HG02610 (cell line): ENCODE results near the gene C19orf73.
A peak's percentile ranks its signal among the peaks of the same experiment; 100 is the strongest.
"Not testable (repeated sequence)": the region's sequence is repeated elsewhere in the genome, so short reads cannot be mapped to it uniquely, and the experiment has no call there.

Experiments
- ATAC-seq: cut with Tn5 transposase; IDR thresholded peaks from one replicate; pipeline ENCODE4 v1.9.1; 2021; ENCODE audit warnings: mild to moderate bottlenecking, moderate library complexity; ENCODE audit not compliant: unreplicated experiment

The C19orf73 gene

GRCh38 chr19:49123285-49123684 lies 4.3 kb upstream of the C19orf73 start:
- ATAC-seq, result not testable (repeated sequence)

GRCh38 chr19:49121841-49122240 lies 2.9 kb upstream of the C19orf73 start:
- not testable (repeated sequence) for ATAC-seq

- ATAC-seq, result no peak
These were observed 1.9 kb upstream of the C19orf73 start for GRCh38 chr19:49120868-49121267.

- no peak for ATAC-seq
These were observed 1.4 kb upstream of the C19orf73 start for GRCh38 chr19:49120325-49120683.

DNA sequence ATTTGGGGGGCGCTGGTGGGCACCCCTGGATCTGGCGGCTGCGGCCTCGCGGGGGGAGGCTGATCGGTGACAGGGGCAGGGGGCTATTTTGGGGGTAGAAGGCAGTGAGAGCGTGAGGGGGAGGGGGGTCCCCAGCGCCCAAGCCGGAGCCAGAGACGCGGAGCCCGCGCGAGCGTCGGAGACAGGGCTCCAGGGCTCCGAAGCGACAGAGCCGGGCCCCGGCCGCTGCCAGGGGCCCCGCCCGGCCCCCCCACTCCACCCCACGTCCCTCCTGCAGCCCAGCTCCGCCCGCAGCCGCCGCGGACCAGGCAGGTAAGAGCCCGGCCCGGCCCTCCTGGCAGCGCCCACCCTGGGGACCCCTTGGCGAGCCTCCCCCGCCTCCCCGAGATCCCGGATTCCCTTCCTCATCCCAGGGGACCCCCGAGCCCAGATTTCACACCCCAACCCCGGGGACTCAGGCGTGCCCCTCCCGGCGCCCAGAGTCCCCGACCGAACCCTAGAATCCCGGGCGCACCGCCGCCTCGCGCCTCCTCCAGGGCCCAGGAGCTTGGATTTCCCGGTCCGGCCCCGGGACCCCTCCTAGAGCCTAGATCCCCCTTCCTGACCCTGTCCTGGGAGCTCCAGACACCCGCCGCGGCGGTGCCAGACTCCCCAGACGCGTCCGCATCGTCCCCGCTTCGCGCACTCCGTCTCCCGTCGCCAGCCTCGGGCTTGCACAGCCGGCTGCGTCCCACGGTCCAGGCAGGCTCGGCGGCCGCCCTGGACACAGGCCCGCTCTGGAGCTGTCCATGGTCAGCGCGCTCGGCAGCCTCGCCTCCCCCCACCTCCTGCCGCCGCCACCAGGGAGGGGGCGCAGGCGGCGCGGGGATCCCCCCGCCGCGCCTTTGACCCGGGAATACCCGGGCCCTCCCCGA lies 725 bp upstream of the C19orf73 start, which contains the start of gene PPFIA3:
PPFIA3 (plus strand) TSS at position 134 of the 914 bp plus-strand sequence. CDS start 8,330 bp downstream, outside the sequence.
- ATAC-seq, result no peak

DNA sequence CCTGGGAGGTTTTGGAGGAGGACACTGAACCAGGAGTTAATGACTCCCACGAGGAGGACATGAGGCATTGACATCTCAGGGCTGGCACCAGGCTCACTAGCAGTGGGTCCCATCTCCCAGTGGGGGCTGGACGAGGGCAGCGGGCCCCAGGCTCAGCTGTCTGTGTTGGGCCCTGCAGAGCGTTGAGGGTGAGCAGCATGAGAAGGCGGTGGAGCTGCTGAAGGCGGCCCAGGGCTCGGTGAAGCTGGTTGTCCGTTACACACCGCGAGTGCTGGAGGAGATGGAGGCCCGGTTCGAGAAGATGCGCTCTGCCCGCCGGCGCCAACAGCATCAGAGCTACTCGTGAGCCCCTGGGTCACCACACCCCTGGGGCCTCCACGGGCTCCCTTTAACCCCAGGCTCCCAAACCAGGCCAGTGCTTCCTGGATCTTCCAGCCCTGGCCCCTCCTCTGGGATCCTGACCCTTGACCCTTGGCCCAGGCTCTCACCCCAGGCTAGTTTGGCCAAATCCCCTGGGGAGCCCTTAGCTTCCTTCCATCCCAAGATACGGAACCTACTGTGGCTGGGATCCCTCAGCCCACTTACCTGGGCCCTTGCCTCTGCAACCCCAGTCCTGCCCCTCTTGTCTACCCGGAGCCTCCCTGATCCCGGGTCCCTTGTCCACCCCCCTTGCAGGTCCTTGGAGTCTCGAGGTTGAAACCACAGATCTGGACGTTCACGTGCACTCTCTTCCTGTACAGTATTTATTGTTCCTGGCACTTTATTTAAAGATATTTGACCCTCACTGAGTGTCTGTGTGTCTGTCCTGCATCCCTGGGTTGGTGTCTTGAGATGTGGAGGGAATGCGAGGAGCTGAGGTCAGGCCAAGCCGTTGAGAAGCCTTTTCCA lies 1.0 kb downstream of the C19orf73 start:
- ATAC-seq, result no peak

GRCh38 chr19:49116544-49116943 lies 2.4 kb downstream of the C19orf73 start:
- ATAC-seq, result no peak

GRCh38 chr19:49114630-49115363 lies 4.1 kb downstream of the C19orf73 start:
- ATAC-seq, result no peak

DNA sequence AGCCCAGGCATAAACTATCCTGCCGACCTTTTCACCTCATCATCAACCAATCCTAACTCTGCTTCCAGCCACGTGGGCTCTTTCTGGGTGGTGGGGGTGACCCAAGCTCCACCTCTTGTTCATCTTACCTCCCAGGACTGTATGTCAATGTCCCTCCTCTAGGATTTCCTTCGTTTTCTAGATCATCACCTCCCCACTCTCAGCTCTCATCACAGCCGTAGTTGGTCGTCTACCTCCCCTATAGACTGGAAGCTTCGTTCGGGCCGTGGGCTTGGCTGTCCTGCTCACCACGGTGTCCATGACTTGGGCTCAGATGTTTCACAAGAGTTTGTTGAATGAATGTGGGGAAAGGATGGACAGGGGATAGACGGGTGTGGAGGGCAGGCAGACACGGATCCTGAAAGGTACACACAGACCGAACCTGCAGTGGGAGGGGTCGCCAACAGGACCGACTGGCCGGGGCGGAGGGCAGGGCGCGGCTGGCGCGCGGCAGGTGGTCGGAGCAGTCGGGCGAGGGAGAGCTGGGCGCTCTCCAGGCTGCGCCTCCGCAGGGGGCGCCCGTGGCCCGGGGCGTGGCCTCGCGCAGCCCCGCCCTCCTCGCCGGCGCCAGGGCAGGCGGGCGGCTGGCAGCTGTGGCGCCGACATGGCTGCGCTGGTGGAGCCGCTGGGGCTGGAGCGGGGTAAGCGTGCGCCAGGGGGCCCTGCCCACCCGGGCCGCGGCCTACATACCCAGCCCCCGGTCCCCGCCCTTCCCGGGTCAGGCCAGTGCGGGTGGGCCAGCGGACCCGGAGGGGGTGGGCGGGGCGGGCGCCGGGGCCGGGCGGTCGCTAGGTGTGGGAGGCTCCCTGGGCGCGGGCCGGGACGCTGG lies 4.9 kb downstream of the C19orf73 start, which contains the start of gene LIN7B:
LIN7B (plus strand) TSS at position 609 of the 868 bp plus-strand sequence; CDS start at position 644, 35 bp downstream.
- ATAC-seq, result peak; percentile 53

DNA sequence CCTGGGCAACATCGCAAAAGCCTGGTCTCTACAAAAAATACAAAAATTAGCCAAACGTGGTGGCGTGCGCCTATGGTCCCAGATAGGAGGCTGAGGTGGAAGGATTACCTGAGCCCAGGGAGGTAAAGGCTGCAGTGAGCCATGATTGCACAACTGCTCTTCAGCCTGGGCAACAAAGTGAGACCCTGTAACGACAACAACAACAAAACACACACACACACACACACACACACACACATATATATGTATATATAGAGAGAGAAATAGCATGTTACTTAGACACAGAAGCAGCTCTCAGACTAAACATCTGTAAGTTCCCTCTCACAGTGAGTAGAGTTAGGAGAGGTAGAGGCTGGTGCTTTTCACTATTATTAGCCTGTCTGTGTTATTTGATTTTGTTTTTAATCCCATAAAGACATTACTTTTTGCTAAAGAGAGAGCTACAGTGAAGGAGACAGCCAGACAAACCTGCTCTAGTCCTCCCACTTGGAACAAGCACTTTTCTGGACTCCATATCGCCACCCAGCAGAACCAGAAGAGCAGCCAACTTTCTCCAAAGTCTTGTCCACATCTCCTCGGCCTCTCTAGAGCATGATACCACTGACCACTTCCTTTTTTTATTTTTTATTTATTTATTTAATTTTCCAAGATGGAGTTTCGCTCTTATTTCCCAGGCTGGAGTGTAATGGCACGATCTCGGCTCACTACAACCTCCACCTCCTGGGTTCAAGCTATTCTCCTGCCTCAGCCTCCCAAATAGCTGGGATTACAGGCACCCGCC lies 7.5 kb downstream of the C19orf73 start:
- no peak for ATAC-seq

DNA sequence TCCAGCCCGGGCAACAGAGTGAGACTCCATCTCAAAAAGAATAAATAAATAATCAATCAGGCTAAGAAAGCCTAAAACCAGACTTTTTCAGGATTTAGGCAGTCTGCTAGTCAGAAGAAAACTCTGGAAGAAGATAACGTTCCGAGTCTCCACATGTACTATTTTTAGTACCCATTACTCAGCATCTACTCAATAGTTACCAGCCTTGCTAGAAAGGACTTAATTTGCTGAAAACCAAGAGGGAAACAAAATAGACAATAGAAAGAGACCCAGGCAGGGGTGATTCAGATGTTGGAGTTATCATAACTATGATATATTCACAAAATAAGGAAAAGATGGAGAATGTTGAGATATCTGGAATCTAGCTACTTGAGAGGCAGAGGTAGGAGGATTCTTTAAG lies 8.4 kb downstream of the C19orf73 start:
- ATAC-seq, result no peak

DNA sequence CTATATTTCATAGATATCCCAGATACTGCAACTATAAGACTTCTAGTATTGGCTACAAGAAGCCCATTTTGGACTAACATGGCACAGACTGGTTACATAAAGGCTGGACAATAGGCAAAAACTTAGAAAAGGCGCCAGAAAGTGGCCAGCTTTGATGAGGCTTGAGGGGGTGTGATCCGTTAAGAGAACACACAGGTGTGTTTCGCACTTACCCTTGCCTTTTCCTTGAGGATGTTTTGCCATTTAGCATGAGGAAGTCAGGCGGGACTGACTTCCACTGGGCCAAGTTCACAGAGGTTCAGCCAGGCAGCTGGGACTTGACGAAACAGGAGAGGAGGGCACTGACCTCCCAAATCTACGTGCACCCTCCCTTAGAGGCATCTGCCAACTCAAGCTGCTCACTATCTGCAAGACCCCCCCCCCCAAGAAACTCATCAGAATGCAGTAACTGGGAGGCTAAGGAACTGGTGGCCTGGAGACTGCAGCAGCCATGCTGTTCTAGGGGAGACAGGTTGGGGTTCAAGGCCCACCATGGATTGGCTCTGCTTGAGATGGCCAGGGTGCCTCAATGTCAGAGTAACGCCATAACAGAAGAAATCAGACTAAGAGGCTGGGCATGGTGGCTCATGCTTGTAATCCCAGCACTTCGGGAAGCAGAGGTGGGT lies 9.2 kb downstream of the C19orf73 start:
- no peak for ATAC-seq

DNA sequence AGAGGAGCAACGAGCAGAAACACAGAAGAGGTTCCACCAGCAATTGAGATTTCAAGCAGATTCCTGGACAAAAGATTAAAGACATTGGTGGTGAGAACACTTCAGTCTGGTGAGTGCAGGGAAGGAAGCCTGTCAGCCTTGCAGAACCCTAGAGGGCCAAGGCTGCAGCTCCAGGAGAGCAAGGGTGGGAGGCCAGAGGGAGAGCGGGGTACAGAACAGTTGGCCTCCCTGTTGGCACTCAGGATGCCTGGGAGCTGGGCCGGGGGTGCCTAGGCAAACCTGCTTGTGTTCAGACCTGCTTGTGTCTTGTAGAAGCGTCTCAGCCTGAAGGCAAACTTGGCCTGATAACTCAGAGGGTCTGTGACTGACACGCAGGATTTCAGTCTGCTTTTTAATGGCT lies 9.9 kb downstream of the C19orf73 start:
- no peak for ATAC-seq

- ATAC-seq, result no peak
These were observed 11.1 kb downstream of the C19orf73 start for GRCh38 chr19:49107625-49108459.

GRCh38 chr19:49106648-49107135 lies 12.3 kb downstream of the C19orf73 start:
- ATAC-seq, result no peak

DNA sequence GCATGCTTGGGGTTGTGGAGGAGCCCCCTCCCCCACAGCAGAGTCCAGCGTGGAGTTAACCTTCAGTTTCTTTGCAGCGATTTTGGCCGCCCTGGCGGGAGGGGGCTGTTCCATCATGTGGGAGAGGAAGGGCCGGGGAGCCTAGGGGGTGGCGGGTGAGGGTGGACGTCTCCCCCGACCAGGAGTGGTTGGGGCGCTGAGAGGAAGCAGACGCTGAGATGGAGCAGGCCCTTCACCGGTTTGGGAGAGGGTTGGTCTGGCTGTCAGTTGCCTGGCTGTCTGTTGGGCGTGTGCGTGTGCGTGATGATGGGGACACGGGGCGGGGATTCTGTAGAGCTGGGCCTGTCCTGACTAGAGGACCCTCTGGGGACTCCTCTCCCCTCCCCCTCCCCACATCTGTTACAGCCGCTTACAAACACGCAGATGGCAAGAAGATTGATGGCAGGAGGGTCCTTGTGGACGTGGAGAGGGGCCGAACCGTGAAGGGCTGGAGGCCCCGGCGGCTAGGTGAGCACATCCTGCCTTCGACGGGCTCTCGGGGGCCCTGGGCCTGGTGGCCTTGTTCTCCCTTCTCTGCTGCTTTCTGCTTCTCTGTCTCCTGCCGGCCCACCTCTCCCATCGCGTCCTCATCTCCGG lies 14.6 kb downstream of the C19orf73 start:
- no peak for ATAC-seq
